IMR-90 (cell line): Measurements from ENCODE around the gene MAN1C1. TPM values are rescaled to one million over a fixed set of nuclear protein-coding genes. Genes with fewer than 3 reads are reported as not detected.

Experiments used
- ATAC-seq: fragments of 200-7000 bp; cut with Tn5 transposase; 2 replicates; pipeline ENCODE4 v1.9.1; 2020; ENCODE audit warnings: low read depth, mild to moderate bottlenecking, moderate library complexity
- BruUV-seq: library from RNA; stranded (reverse); fragments of 400-500 nt; replicated peaks from 2 replicates; lab custom pipeline; 2021; lab: Mats Ljungman, UMichigan
- CTCF ChIA-PET: fragments of 300-600 bp; formaldehyde crosslinking; extraction: SDS; loops from one replicate; lab custom pipeline; 2021; ENCODE audit warnings: antibody characterized with exemption; lab: Yijun Ruan, JAX
- POLR2A ChIA-PET: fragments of 300-600 bp; sonication (Branson Sonifier 250); formaldehyde crosslinking; loops from one replicate; lab custom pipeline; 2022; ENCODE audit warnings: antibody characterized with exemption; ENCODE audit not compliant: unreplicated experiment; lab: Charles Lee
- DNase-seq: peaks from one replicate; pipeline ENCODE4 v3.0.0; 2013
- H2AFZ ChIP-seq: replicated peaks from 2 replicates; pipeline ENCODE3; 2013; ENCODE audit warnings: low read length, mild to moderate bottlenecking; ENCODE audit not compliant: poor library complexity
- H2AK5ac ChIP-seq: 2 replicates; pipeline ENCODE4 v1.6.1; 2013; ENCODE audit warnings: low read depth, low read length, inconsistent platforms
- H2AK9ac ChIP-seq: replicated peaks from 2 replicates; pipeline ENCODE3; 2013; ENCODE audit warnings: mild to moderate bottlenecking, low read depth, low read length, moderate library complexity; ENCODE audit not compliant: poor library complexity
- H2BK120ac ChIP-seq: 2 replicates; pipeline ENCODE4 v1.6.1; 2013; ENCODE audit warnings: low read depth, low read length, inconsistent platforms
- H2BK15ac ChIP-seq: 3 replicates; pipeline ENCODE4 v1.6.1; 2013; ENCODE audit warnings: low read depth, low read length, inconsistent platforms
- H2BK20ac ChIP-seq: 2 replicates; pipeline ENCODE4 v1.6.1; 2013; ENCODE audit warnings: low read depth, mild to moderate bottlenecking, inconsistent platforms, low read length, moderate library complexity
- H2BK5ac ChIP-seq: 2 replicates; pipeline ENCODE4 v1.6.1; 2013; ENCODE audit warnings: mild to moderate bottlenecking, low read depth, low read length, inconsistent platforms; ENCODE audit not compliant: poor library complexity, severe bottlenecking
- H3K14ac ChIP-seq: replicated peaks from 2 replicates; pipeline ENCODE4 v1.6.1; 2013; ENCODE audit warnings: low read depth, low read length, inconsistent platforms
- H3K18ac ChIP-seq: 2 replicates; pipeline ENCODE4 v1.6.1; 2013; ENCODE audit warnings: low read depth, low read length, control low read depth
- H3K23ac ChIP-seq: 2 replicates; pipeline ENCODE4 v1.6.1; 2013; ENCODE audit warnings: low read depth, low read length, inconsistent platforms
- H3K27ac ChIP-seq: 2 replicates; pipeline ENCODE4 v1.5.1; 2013; ENCODE audit warnings: mild to moderate bottlenecking, control low read depth, low read length; ENCODE audit not compliant: insufficient read depth
- H3K27me3 ChIP-seq: 2 replicates; pipeline ENCODE4 v1.6.1; 2013; ENCODE audit warnings: low read length; ENCODE audit not compliant: control insufficient read depth, insufficient read depth
- H3K36me3 ChIP-seq: 2 replicates; pipeline ENCODE4 v1.6.1; 2013; ENCODE audit warnings: low read length, mixed read lengths; ENCODE audit not compliant: control insufficient read depth, insufficient read depth
- H3K4ac ChIP-seq: 2 replicates; pipeline ENCODE4 v1.6.1; 2013; ENCODE audit warnings: low read depth, low read length, inconsistent platforms
- H3K4me1 ChIP-seq: 2 replicates; pipeline ENCODE4 v1.6.1; 2013; ENCODE audit warnings: low read length, mixed read lengths; ENCODE audit not compliant: control insufficient read depth, insufficient read depth
- H3K4me2 ChIP-seq: 2 replicates; pipeline ENCODE4 v1.6.1; 2013; ENCODE audit warnings: low read depth, mild to moderate bottlenecking, control low read depth, low read length, moderate library complexity
- H3K4me3 ChIP-seq: 2 replicates; pipeline ENCODE4 v1.5.1; 2013; ENCODE audit warnings: low read depth, mild to moderate bottlenecking, control low read depth, low read length, moderate library complexity; ENCODE audit not compliant: insufficient read depth
- H3K56ac ChIP-seq: 2 replicates; pipeline ENCODE4 v1.6.1; 2013; ENCODE audit warnings: low read length, inconsistent platforms; ENCODE audit not compliant: insufficient read depth; ENCODE audit errors: extremely low read depth
- H3K79me1 ChIP-seq, 2 experiments: 2 replicates each; pipeline ENCODE4 v1.6.1; 2013; ENCODE audit warnings: low read length in 2 of 2, inconsistent platforms in 1 of 2, low read depth in 1 of 2
- H3K9ac ChIP-seq: 2 replicates; pipeline ENCODE4 v1.6.1; 2013; ENCODE audit warnings: low read depth, low read length, control low read depth
- H3K9me1 ChIP-seq: 2 replicates; pipeline ENCODE4 v1.6.1; 2013; ENCODE audit warnings: low read length, inconsistent platforms; ENCODE audit not compliant: insufficient read depth
- H3K9me3 ChIP-seq: 2 replicates; pipeline ENCODE4 v1.6.1; 2013; ENCODE audit warnings: low read length; ENCODE audit not compliant: control insufficient read depth, insufficient read depth
- H4K20me1 ChIP-seq: 2 replicates; pipeline ENCODE4 v1.6.1; 2013; ENCODE audit warnings: low read length, inconsistent platforms; ENCODE audit not compliant: insufficient read depth
- H4K5ac ChIP-seq: 2 replicates; pipeline ENCODE4 v1.6.1; 2013; ENCODE audit warnings: mild to moderate bottlenecking, low read depth, low read length, control low read depth
- H4K8ac ChIP-seq, 2 experiments: 2 replicates each; pipeline ENCODE4 v1.6.1; 2013; ENCODE audit warnings: low read depth in 2 of 2, low read length in 2 of 2, control low read depth in 1 of 2, inconsistent platforms in 1 of 2
- H4K91ac ChIP-seq: 2 replicates; pipeline ENCODE4 v1.6.1; 2013; ENCODE audit warnings: low read depth, low read length, inconsistent platforms; ENCODE audit not compliant: insufficient read depth
- CEBPB ChIP-seq: IDR thresholded peaks from 2 replicates; pipeline ENCODE4 v1.6.1; 2012; ENCODE audit warnings: low read depth, low read length, improper control_type of control experiment
- ELK1 ChIP-seq: fragments of 150-350 bp; IDR thresholded peaks from 2 replicates; pipeline ENCODE4 v1.6.1; 2016; ENCODE audit warnings: low read depth, mild to moderate bottlenecking, low read length, moderate library complexity, borderline replicate concordance
- FOS ChIP-seq: fragments of 150-350 bp; IDR thresholded peaks from 2 replicates; pipeline ENCODE4 v1.6.1; 2016; ENCODE audit warnings: low read depth, low read length
- MAFK ChIP-seq: IDR thresholded peaks from 2 replicates; pipeline ENCODE4 v1.6.1; 2012; ENCODE audit warnings: low read depth, low read length, improper control_type of control experiment
- MAZ ChIP-seq: IDR thresholded peaks from 2 replicates; pipeline ENCODE4 v1.6.1; 2012; ENCODE audit warnings: low read depth, mild to moderate bottlenecking, low read length, improper control_type of control experiment, moderate library complexity, borderline replicate concordance
- MXI1 ChIP-seq: IDR thresholded peaks from 2 replicates; pipeline ENCODE4 v1.6.1; 2012; ENCODE audit warnings: low read depth, mild to moderate bottlenecking, low read length, moderate library complexity, borderline replicate concordance
- NFE2L2 ChIP-seq: fragments of 150-350 bp; IDR thresholded peaks from 2 replicates; pipeline ENCODE4 v1.6.1; 2016; ENCODE audit warnings: low read depth, mild to moderate bottlenecking, low read length
- POLR2A ChIP-seq: IDR thresholded peaks from 2 replicates; pipeline ENCODE4 v1.6.1; 2012; ENCODE audit warnings: mild to moderate bottlenecking, low read depth, low read length
- RAD21 ChIP-seq: IDR thresholded peaks from 2 replicates; pipeline ENCODE4 v1.6.1; 2012; ENCODE audit warnings: low read length, improper control_type of control experiment
- RCOR1 ChIP-seq: IDR thresholded peaks from 2 replicates; pipeline ENCODE4 v1.6.1; 2012; ENCODE audit warnings: mild to moderate bottlenecking, low read length, improper control_type of control experiment; ENCODE audit not compliant: insufficient replicate concordance
- RFX5 ChIP-seq: IDR thresholded peaks from 2 replicates; pipeline ENCODE4 v1.8.0; 2012; ENCODE audit warnings: low read depth, mild to moderate bottlenecking, low read length, moderate library complexity
- WGBS, 2 experiments: methylation state at CpG; one replicate each; pipeline versions ENCODE4 v1.1.5 to v1.1.7; 2013; ENCODE audit warnings: missing lambda C conversion rate in 2 of 2; ENCODE audit not compliant: insufficient read length in 1 of 2; ENCODE audit errors: extremely low coverage in 2 of 2; 5-methylcytosine and 5-hydroxymethylcytosine counted together
- dilution Hi-C: fragments of 300-500 bp; cut with HindIII; formaldehyde crosslinking; loops from one replicate; pipeline ENCODE4 v1.14.3; 2018; ENCODE audit warnings: low sequenced_read_pairs; ENCODE audit not compliant: unreplicated experiment
- in situ Hi-C: fragments of 300-500 bp; cut with MboI; formaldehyde crosslinking; loops from 3 replicates; pipeline ENCODE4 v1.14.3; 2019; ENCODE audit warnings: low sequenced_read_pairs, inconsistent platforms, mixed read lengths
- intact Hi-C: fragments of 100-400 bp; cut with micrococcal nuclease; formaldehyde crosslinking; loops from 2 replicates; pipeline ENCODE4 v1.10.0; 2022
- polyA plus RNA-seq, 3 experiments: library from polyadenylated mRNA; depleted of rRNA; stranded (reverse); fragments of >200 nt; gene quantifications; 2 replicates each; pipeline ENCODE4 v1.2.3, GENCODE V29; 2012; ENCODE audit warnings: low replicate concordance in 1 of 3
- total RNA-seq: library from RNA; depleted of rRNA; stranded (reverse); fragments of >200 nt; gene quantifications from 2 replicates; pipeline ENCODE4 v1.2.3, GENCODE V29; 2012
- TF ChIP-seq, protein P1 (sequence below): fragments of 150-350 bp; IDR thresholded peaks from 2 replicates; pipeline ENCODE4 v1.6.1; 2017; ENCODE audit warnings: mild to moderate bottlenecking, antibody characterized with exemption, low read length, low read depth
- TF ChIP-seq, protein P2 (sequence below): conservative IDR thresholded peaks from 2 replicates; pipeline ENCODE4 v1.5.1; 2012; ENCODE audit warnings: mild to moderate bottlenecking, low read depth, low read length, improper control_type of control experiment

The MAN1C1 gene
- total and polyA plus RNA-seq, 2 of the 4 experiments (the other 2 are of a cell fraction): 3.2 to 11.3 TPM

- CTCF ChIA-PET: interaction anchor here (0.6 kb wide), 1 partner anchor 208 kb away, joined by 3 read pairs; no protein-coding TSS in a partner anchor
- intact Hi-C loops: no loop called here
Measured at GRCh38 chr1:25826571-25826970, 210.0 kb downstream of the MAN1C1 start.

More at GRCh38 chr1:25826571-25826970, 210.0 kb downstream of the MAN1C1 start:
- H2AFZ ChIP-seq: no peak overlapping the region
- peaks cover 14% of the 10 kb centered on the region; the same call in 1 of the 2 replicates for H4K20me1 ChIP-seq
- peaks cover 3% of the 10 kb centered on the region for H3K4me1 ChIP-seq
- peaks cover 26 to 51% of the 10 kb centered on the region in 2 experiments for H3K79me1 ChIP-seq
- DNase-seq: no peak
- peaks cover 50% of the 10 kb centered on the region for H3K36me3 ChIP-seq
- no peaks in the 10 kb centered on the region for H3K27me3 ChIP-seq
- H2AK9ac ChIP-seq: no peak overlapping the region
- 95% methylated on average over 7 of the region's 10 CpGs; no CpG with 5 or more reads in 1 of the 2 experiments for WGBS, 2 experiments
- no peak overlapping the region for H3K18ac ChIP-seq
- H2BK15ac ChIP-seq: no peak overlapping the region
- H3K23ac ChIP-seq: no peak overlapping the region
- H2BK20ac ChIP-seq: no peak overlapping the region
- no peak overlapping the region for H3K9ac ChIP-seq
- no peak overlapping the region for H3K4me2 ChIP-seq
- no peaks in the 10 kb centered on the region for H3K9me3 ChIP-seq
- in situ Hi-C loops (loop anchor here (10.0 kb wide), 1 partner anchor 168 kb away; the partner anchor contains the start of gene PAFAH2), dilution Hi-C loops (no loop called here)
- H4K8ac ChIP-seq: no peak overlapping the region
- no peak overlapping the region for H4K91ac ChIP-seq
- H3K14ac ChIP-seq: no peak overlapping the region
- ATAC-seq: no peak
- H3K4me3 ChIP-seq: no peak overlapping the region
- no peak overlapping the region for H3K27ac ChIP-seq
- H3K4ac ChIP-seq: no peak overlapping the region
- TF ChIP-seq FOS (no peak), POLR2A (no peak), MAZ (no peak), MAFK (no peak), RFX5 (no peak), CEBPB (no peak), NFE2L2 (no peak), RAD21 (no peak), MXI1 (no peak), ELK1 (no peak), RCOR1 (no peak)
- TF ChIP-seq, protein P1, sequence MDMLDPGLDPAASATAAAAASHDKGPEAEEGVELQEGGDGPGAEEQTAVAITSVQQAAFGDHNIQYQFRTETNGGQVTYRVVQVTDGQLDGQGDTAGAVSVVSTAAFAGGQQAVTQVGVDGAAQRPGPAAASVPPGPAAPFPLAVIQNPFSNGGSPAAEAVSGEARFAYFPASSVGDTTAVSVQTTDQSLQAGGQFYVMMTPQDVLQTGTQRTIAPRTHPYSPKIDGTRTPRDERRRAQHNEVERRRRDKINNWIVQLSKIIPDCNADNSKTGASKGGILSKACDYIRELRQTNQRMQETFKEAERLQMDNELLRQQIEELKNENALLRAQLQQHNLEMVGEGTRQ: no peak
- TF ChIP-seq, protein P2, sequence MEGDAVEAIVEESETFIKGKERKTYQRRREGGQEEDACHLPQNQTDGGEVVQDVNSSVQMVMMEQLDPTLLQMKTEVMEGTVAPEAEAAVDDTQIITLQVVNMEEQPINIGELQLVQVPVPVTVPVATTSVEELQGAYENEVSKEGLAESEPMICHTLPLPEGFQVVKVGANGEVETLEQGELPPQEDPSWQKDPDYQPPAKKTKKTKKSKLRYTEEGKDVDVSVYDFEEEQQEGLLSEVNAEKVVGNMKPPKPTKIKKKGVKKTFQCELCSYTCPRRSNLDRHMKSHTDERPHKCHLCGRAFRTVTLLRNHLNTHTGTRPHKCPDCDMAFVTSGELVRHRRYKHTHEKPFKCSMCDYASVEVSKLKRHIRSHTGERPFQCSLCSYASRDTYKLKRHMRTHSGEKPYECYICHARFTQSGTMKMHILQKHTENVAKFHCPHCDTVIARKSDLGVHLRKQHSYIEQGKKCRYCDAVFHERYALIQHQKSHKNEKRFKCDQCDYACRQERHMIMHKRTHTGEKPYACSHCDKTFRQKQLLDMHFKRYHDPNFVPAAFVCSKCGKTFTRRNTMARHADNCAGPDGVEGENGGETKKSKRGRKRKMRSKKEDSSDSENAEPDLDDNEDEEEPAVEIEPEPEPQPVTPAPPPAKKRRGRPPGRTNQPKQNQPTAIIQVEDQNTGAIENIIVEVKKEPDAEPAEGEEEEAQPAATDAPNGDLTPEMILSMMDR: no peak
- H3K9me1 ChIP-seq: peaks cover 4% of the 10 kb centered on the region
- POLR2A ChIA-PET: interaction anchor here (0.5 kb wide), 1 partner anchor 266 kb away, joined by 3 read pairs; no protein-coding TSS in a partner anchor
- no peak overlapping the region for H2BK120ac ChIP-seq
- no peak overlapping the region for H2AK5ac ChIP-seq
- no peak overlapping the region for H3K56ac ChIP-seq
- H4K5ac ChIP-seq: no peak overlapping the region
- no peak overlapping the region for H2BK5ac ChIP-seq
- no TSS peak for BruUV-seq
